ENCODE data around the gene PJVK.

PJVK gene

DNA sequence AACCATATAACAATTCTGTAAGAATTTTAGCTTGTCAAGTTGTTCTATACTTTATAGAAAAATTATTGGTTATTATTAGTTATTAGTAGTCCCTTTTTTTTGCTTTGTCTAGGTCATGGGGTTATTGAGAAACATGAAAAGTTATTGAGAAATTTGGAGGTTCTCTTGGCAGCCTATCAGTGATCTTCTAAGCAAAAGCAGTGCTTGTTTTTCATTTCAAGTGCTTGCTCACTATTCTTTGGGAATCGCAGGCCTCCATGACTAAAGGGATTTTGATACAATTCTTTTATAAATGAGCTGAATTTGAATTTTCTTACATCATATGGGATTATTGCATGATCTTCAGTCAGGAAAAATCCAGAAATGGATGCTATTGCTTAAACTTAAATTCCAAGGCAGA lies 54.9 kb downstream of the PJVK start:
- TF ChIP-seq GABPA (IDR thresholded peaks at IDR 0.05; ENCODE audit: low read depth) (no peak), REST (IDR thresholded peaks at IDR 0.05; ENCODE audit: insufficient replicate concordance, low read depth) (no peak), CTCF (IDR thresholded peaks at IDR 0.05; ENCODE audit: insufficient read depth, low read length) (no peak), SPI1 (IDR thresholded peaks at IDR 0.05; ENCODE audit: borderline replicate concordance, low read depth) (no peak), POLR2AphosphoS5 (IDR thresholded peaks at IDR 0.05; ENCODE audit: low read depth) (no peak)
- H3K4me3 ChIP-seq (replicated peaks; ENCODE audit: insufficient read depth, low read length), result no peak overlapping the region
- DNase-seq (ENCODE audit: low read depth in 1 of 2, low spot score in 1 of 2), result no peak
- no peaks in the 10 kb centered on the region for H3K27me3 ChIP-seq (ENCODE audit: insufficient read depth, poor library complexity, severe bottlenecking)
- no peak overlapping the region for H3K27ac ChIP-seq (replicated peaks)

DNA sequence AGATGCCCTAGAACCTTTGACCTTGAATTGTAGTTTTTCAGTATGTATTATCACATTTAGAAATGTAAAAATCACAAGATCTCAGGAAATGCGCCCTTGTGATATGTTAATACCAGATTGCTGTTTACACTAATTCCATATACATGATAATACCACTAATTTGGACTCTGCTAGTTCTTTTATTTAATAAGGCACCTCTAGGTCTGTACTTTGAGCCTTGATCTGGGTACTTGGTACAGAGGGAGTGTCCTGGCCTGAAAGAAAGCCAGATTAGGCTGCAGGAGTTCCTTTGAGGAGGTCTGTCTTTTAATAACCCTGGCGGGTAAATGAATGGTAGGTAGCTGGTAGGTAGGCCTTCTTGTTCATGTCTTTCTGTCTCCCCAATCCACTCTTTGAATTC lies 55.3 kb downstream of the PJVK start:
- no peak for DNase-seq (ENCODE audit: low read depth in 1 of 2, low spot score in 1 of 2)
- H3K27me3 ChIP-seq (ENCODE audit: insufficient read depth, poor library complexity, severe bottlenecking), result no peaks in the 10 kb centered on the region
- H3K27ac ChIP-seq (replicated peaks), result no peak overlapping the region
- no peak for TF ChIP-seq SPI1 (IDR thresholded peaks at IDR 0.05; ENCODE audit: borderline replicate concordance, low read depth)
- TF ChIP-seq GABPA (IDR thresholded peaks at IDR 0.05; ENCODE audit: low read depth), result no peak
- no peak for TF ChIP-seq POLR2AphosphoS5 (IDR thresholded peaks at IDR 0.05; ENCODE audit: low read depth)
- no peak for TF ChIP-seq CTCF (IDR thresholded peaks at IDR 0.05; ENCODE audit: insufficient read depth, low read length)
- TF ChIP-seq REST (IDR thresholded peaks at IDR 0.05; ENCODE audit: insufficient replicate concordance, low read depth), result no peak
- no peak overlapping the region for H3K4me3 ChIP-seq (replicated peaks; ENCODE audit: insufficient read depth, low read length)

DNA sequence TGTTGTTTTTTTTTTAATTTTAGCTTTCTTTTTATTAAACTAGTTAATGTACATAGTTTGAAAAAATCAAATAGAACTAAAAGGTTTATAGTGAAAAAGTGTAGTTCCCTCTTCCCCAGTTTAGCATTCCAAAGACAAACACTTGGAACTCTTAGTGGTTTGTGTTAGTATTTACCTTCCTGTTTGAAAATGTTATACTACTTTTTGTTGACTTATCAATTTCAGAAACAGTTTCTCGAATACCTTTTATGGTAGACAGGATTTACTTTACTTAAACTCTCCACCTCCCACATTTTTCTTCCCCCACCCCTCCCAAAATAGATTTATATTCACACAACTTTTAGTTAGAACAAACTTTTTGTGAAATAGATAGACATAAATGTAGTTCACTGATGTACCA lies 55.8 kb downstream of the PJVK start:
- no peak overlapping the region for H3K4me3 ChIP-seq (replicated peaks; ENCODE audit: insufficient read depth, low read length)
- TF ChIP-seq REST (IDR thresholded peaks at IDR 0.05; ENCODE audit: insufficient replicate concordance, low read depth) (no peak), POLR2AphosphoS5 (IDR thresholded peaks at IDR 0.05; ENCODE audit: low read depth) (no peak), CTCF (IDR thresholded peaks at IDR 0.05; ENCODE audit: insufficient read depth, low read length) (no peak)
- no peak overlapping the region for H3K27ac ChIP-seq (replicated peaks)
- no peak for DNase-seq (ENCODE audit: low read depth in 1 of 2, low spot score in 1 of 2)
- H3K27me3 ChIP-seq (ENCODE audit: insufficient read depth, poor library complexity, severe bottlenecking), result no peaks in the 10 kb centered on the region

Measured in HL-60 (cell line).